ENCODE data around the gene RSBN1. TPM values are rescaled to one million over a fixed set of nuclear protein-coding genes. Genes with fewer than 3 reads are reported as not detected.

RSBN1 gene
- total RNA-seq, 1 experiment from 2014 or later = 16.6 TPM

- no peak overlapping the region for H2AFZ ChIP-seq (ENCODE audit: low read depth, low read length, poor library complexity, severe bottlenecking)
- no peaks in the 10 kb centered on the region for H4K20me1 ChIP-seq (ENCODE audit: insufficient read depth)
- no peak overlapping the region for H3K4me3 ChIP-seq (replicated peaks in 1 of 2; ENCODE audit: low read depth in 1 of 2, low read length in 2 of 2)
- H3K9me2 ChIP-seq (ENCODE audit: insufficient read depth) = no peaks in the 10 kb centered on the region
- no TSS peak for BruUV-seq (replicated peaks)
- H3K4me2 ChIP-seq (ENCODE audit: low read length) = no peak overlapping the region
- ChIA-PET POLR2A (no interaction called here), CTCF (interaction anchor here (1.1 kb wide), 1 partner anchor 21 kb away, joined by 3 read pairs; no protein-coding TSS in a partner anchor), RAD21 (ENCODE audit: low non-redundant PET in 1 of 2, low total read pairs in 2 of 2, uncharacterized antibody in 2 of 2, unreplicated experiment in 2 of 2) (interaction anchor here in 1 of 2 experiments (0.9 kb wide), 1 partner anchor 48 kb away, joined by 3 read pairs; no protein-coding TSS in a partner anchor)
- no peak for ATAC-seq
- H3K9me3 ChIP-seq (ENCODE audit: control insufficient read depth in 1 of 2, insufficient read depth in 1 of 2, low read depth in 1 of 2, low read length in 2 of 2) = no peaks in the 10 kb centered on the region
- H3K36me3 ChIP-seq (ENCODE audit: control insufficient read depth in 1 of 2, insufficient read depth in 2 of 2, low read length in 2 of 2) = no peaks in the 10 kb centered on the region
- TF ChIP-seq POLR2A (IDR thresholded peaks at IDR 0.05; ENCODE audit: borderline replicate concordance, extremely low read depth, insufficient read depth, insufficient read length) (no peak), SRF (IDR thresholded peaks at IDR 0.05; ENCODE audit: low read depth) (no peak), ATF3 (IDR thresholded peaks at IDR 0.05) (no peak)
- no peak for DNase-seq (ENCODE audit: low read depth, low spot score)
- H3K4me1 ChIP-seq (ENCODE audit: control insufficient read depth in 1 of 2, insufficient read depth in 2 of 2, low read length in 2 of 2) = peaks cover 0 to 6% of the 10 kb centered on the region in 2 experiments; a peak in 1 of 4 replicates
- no peak overlapping the region for H3K9ac ChIP-seq (ENCODE audit: low read length)
- no peak overlapping the region for H3K27ac ChIP-seq (ENCODE audit: low read depth, low read length)
- no peaks in the 10 kb centered on the region for H3K79me2 ChIP-seq (ENCODE audit: insufficient read depth, low read length)
- intact Hi-C loops (cut with micrococcal nuclease) = no loop called here
- H3K27me3 ChIP-seq (ENCODE audit: insufficient read depth, low read length) = no peaks in the 10 kb centered on the region
Measured at GRCh38 chr1:113856401-113856790, 44.1 kb upstream of the RSBN1 start.

- no peak for TF ChIP-seq CBX3 (IDR thresholded peaks at IDR 0.05; ENCODE audit: low read depth)
- no peak for TF ChIP-seq YY1 (IDR thresholded peaks at IDR 0.05; ENCODE audit: extremely low read depth, insufficient replicate concordance, low read depth, low read length)
- no peak for TF ChIP-seq EGR1 (IDR thresholded peaks at IDR 0.05; ENCODE audit: low read depth)
- TF ChIP-seq POLR2AphosphoS5 (IDR thresholded peaks at IDR 0.05; ENCODE audit: low read depth, low read length) = no peak
- TF ChIP-seq SRF (IDR thresholded peaks at IDR 0.05; ENCODE audit: low read depth) = no peak
- no peak for TF ChIP-seq EZH2phosphoT487 (IDR thresholded peaks at IDR 0.05; ENCODE audit: borderline replicate concordance)
- TF ChIP-seq RAD21 (IDR thresholded peaks at IDR 0.05; ENCODE audit: low read depth) = no peak
- TF ChIP-seq EZH2 (IDR thresholded peaks at IDR 0.05) = no peak
- TF ChIP-seq ELF1 (IDR thresholded peaks at IDR 0.05; ENCODE audit: borderline replicate concordance, low read depth) = no peak
- TF ChIP-seq TCF7L2 (IDR thresholded peaks at IDR 0.05; ENCODE audit: borderline replicate concordance, extremely low read depth, insufficient read depth, insufficient read length) = no peak
- no peak for TF ChIP-seq MAX (IDR thresholded peaks at IDR 0.05)
- TF ChIP-seq SIN3A (IDR thresholded peaks at IDR 0.05; ENCODE audit: low read depth) = no peak
- no peak for TF ChIP-seq JUND (IDR thresholded peaks at IDR 0.05)
- no peak for TF ChIP-seq ZNF274 (IDR thresholded peaks at IDR 0.05; ENCODE audit: low read depth, low read length)
- TF ChIP-seq REST (IDR thresholded peaks at IDR 0.05; ENCODE audit: low read depth) = no peak
- ATAC-seq = no peak
- intact Hi-C loops (cut with micrococcal nuclease) = no loop called here
- ChIA-PET POLR2A (no interaction called here), CTCF (interaction anchor here (1.1 kb wide), 1 partner anchor 21 kb away, joined by 3 read pairs; no protein-coding TSS in a partner anchor), RAD21 (ENCODE audit: low non-redundant PET in 1 of 2, low total read pairs in 2 of 2, uncharacterized antibody in 2 of 2, unreplicated experiment in 2 of 2) (interaction anchor here in 1 of 2 experiments (0.9 kb wide), 1 partner anchor 48 kb away, joined by 3 read pairs; no protein-coding TSS in a partner anchor)
- H3K9ac ChIP-seq (ENCODE audit: low read length) = no peak overlapping the region
- no peak overlapping the region for H3K4me2 ChIP-seq (ENCODE audit: low read length)
- H3K27me3 ChIP-seq (ENCODE audit: insufficient read depth, low read length) = no peaks in the 10 kb centered on the region
- no peak overlapping the region for H3K4me3 ChIP-seq (replicated peaks in 1 of 2; ENCODE audit: low read depth in 1 of 2, low read length in 2 of 2)
- no peaks in the 10 kb centered on the region for H3K36me3 ChIP-seq (ENCODE audit: control insufficient read depth in 1 of 2, insufficient read depth in 2 of 2, low read length in 2 of 2)
- no peaks in the 10 kb centered on the region for H3K79me2 ChIP-seq (ENCODE audit: insufficient read depth, low read length)
- DNase-seq (ENCODE audit: low read depth, low spot score) = no peak
- no peaks in the 10 kb centered on the region for H3K9me3 ChIP-seq (ENCODE audit: control insufficient read depth in 1 of 2, insufficient read depth in 1 of 2, low read depth in 1 of 2, low read length in 2 of 2)
- H3K9me2 ChIP-seq (ENCODE audit: insufficient read depth) = no peaks in the 10 kb centered on the region
- H4K20me1 ChIP-seq (ENCODE audit: insufficient read depth) = no peaks in the 10 kb centered on the region
- H3K27ac ChIP-seq (ENCODE audit: low read depth, low read length) = no peak overlapping the region
- H3K4me1 ChIP-seq (ENCODE audit: control insufficient read depth in 1 of 2, insufficient read depth in 2 of 2, low read length in 2 of 2) = peaks cover 0 to 3% of the 10 kb centered on the region in 2 experiments; a peak in 1 of 4 replicates
- no TSS peak for BruUV-seq (replicated peaks)
- no peak overlapping the region for H2AFZ ChIP-seq (ENCODE audit: low read depth, low read length, poor library complexity, severe bottlenecking)
Measured at GRCh38 chr1:113855630-113856400, 43.5 kb upstream of the RSBN1 start.
